HG02763 (cell line): ENCODE data around the gene ELAVL2.
"Not testable (repeated sequence)": the region's sequence is repeated elsewhere in the genome, so short reads cannot be mapped to it uniquely, and the experiment has no call there.

Experiments used
- ATAC-seq: cut with Tn5 transposase; IDR thresholded peaks from one replicate; pipeline ENCODE4 v1.9.1; 2021; ENCODE audit warnings: mild to moderate bottlenecking, moderate library complexity; ENCODE audit not compliant: unreplicated experiment

ELAVL2 gene

GRCh38 chr9:23728736-23729135 is 97.3 kb downstream of the ELAVL2 start:
- no peak for ATAC-seq

DNA sequence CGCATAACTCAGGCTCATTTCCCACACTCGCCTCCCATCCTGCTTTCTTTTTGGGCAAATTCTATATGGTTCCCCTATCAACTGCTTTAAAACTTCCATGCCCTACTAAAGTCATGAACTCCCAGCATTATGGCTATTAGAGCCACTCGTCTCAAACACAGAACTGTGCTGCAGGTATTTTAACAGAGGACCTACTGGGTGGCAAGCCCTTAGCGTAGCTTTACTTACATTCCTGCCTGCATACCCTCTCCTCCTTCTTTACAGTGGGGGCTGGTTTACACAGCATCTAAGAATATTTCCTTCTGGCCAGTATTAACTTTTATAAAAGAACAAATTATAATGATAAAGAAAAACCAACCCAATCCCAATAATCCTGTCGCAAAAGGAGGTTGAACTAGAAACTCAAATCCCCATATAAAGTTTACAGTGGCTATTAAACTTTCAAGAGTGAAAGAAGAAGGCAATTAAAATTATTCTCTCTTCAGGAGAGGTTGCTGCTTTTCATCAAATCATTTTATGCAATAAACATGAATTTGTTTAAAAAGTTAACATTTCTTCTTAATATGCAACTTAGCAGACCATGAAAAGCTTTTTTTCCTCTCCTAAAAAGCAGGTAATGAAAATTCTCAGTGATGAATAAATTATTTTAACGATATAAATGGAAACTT is 100.6 kb downstream of the ELAVL2 start:
- ATAC-seq: no peak

- ATAC-seq: no peak
These were observed 102.4 kb downstream of the ELAVL2 start for GRCh38 chr9:23723672-23724071.

GRCh38 chr9:23723048-23723447 is 103.0 kb downstream of the ELAVL2 start:
- ATAC-seq: not testable (repeated sequence)

GRCh38 chr9:23721466-23721865 is 104.6 kb downstream of the ELAVL2 start:
- no peak for ATAC-seq

- ATAC-seq: no peak
These were observed 108.5 kb downstream of the ELAVL2 start for GRCh38 chr9:23717505-23717904.

DNA sequence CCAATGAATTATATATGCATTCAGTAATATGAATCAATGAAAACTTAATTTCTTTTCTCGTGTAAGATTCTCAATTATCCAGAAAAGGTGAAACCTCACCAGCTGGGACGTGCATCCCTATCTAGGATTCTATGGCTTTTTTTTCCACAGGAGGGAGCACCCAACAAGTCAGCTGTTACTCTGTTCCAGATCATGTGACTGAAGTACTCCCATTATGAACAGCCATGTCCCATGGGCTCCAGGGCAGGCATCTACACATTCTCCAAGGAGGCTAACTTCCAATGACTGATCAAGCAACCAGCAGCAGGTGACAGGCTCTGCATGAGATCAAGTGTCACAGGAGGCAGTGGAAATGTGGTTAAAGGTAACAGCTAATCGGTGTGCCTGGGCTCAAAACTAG is 118.8 kb downstream of the ELAVL2 start:
- ATAC-seq: no peak

DNA sequence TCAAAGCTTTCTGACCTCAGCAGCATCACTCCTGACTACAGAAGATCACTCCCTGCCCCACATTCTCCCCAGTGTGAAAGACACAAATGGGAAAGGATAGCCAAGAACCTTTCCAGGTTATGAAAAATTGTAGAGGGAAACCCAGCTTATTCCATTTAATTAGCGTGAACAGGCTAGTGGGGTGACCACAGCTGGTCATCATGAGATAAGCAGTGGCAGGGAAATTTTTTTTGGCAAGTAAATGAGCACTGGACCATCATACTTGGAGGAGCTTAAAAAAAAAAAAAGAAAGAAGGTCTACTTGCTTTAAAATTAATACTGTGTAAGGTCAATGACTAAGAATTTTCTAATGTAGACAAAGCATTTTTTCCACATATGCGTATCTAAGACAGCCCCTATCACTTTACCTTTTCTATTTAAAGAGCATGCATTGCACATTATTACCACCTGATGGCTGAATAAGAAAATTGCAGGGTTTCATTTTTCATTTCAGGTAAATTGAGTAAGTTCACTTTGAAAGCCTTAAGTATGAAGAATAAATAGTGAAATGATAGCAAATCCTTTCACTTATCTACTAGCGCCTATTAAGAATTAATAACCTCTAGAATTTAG is 123.6 kb downstream of the ELAVL2 start:
- no peak for ATAC-seq

DNA sequence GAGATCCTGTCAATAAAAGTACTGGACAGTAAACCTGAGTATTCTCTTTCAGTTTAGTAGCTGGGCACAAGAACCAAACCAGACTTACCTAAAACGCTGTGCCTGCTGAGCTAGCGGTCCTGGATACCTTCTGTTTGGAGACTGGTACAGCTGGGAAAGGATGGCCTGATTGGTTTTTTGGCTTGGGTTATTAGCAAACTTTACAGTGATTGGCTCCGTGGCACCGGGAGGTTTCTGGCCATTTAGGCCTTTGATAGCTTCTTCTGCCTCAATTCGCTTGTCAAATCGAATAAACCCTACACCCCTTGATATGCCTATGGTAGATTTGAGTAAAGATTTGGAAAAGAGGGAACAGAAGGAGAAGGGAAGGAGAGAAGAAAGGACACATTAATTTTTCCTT is 124.7 kb downstream of the ELAVL2 start:
- ATAC-seq: no peak

DNA sequence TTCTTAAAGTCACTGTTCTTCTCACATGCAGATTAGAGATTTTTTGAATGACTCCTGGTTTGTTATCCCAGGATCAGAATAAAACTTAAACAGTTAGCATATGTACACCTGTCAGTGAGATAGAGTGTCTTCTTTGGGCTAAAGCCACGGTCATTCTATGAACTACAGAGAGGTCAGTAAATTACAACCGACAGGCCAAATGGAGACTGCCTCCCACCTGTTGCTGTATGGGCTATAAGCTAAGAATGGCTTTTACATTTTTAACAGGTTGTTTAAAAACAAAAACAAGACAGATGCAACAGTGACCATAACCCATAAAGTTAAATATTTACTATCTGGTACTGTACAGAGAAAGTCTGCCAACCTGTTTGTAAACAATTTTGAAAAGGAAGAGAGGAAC is 125.7 kb downstream of the ELAVL2 start:
- ATAC-seq: no peak

GRCh38 chr9:23698161-23698560 is 127.9 kb downstream of the ELAVL2 start:
- no peak for ATAC-seq

DNA sequence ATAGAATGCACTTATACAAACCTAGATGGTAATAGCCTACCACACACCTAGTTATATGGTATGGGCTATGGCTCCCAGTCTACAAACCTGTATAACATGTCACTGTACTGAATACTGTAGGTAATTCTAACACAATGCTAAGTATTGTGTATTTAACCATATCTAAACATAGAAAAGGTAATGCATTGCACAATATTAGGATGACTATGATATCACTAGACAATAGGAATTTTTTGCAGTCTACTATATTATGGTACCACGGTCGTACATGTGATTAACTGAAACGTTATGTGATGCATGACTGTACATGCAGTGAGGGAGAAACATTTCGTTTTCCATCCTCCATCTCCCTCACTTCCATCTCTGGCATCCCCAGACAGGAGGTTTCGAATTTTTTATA is 130.5 kb downstream of the ELAVL2 start:
- no peak for ATAC-seq

GRCh38 chr9:23693374-23693773 is 132.7 kb downstream of the ELAVL2 start:
- no peak for ATAC-seq

DNA sequence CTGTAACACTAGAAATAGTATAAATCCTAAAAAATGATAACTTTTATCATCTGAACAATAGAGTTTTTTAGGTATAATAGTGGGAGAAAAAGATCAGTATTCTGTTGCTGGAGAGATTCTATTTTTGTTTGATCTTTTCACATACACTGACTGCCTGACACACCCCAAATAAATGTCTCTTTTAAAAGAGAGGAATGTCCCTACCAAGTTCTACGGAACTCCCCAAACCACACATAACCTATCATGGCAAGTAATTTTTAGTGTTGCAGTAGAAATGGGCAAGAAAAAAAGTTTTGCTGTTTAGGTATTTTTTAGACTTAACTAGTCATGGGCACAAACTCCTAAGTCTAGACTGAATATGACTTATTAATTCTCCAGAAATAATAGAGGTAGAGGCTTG is 139.1 kb downstream of the ELAVL2 start:
- no peak for ATAC-seq

GRCh38 chr9:23686257-23686656 is 139.8 kb downstream of the ELAVL2 start:
- no peak for ATAC-seq

GRCh38 chr9:23683611-23684061 is 142.4 kb downstream of the ELAVL2 start:
- ATAC-seq: no peak

DNA sequence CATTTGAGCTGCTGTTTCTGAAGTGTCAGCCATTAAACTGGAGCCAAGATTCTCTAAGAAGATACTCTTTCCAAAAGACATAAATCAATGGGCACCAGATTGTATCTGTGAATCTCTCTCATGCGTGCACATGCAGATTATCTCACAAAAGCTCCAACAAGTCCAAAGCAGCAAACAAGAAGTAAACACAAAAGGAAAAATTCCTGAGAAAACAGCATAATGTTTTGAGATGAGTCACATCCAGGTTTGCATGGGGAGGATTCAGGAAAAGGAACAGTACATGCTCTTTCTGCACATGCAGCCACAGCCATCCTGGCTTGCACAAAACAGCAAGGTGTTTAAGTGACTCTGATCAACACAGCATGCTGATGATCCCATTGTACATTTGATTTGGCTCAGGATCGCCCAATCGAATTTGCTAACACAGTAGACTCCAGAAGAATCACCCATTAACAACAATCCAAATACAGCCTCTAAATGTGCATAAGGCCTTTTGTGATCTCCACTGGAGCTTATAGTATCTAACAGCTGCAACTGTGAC is 143.1 kb downstream of the ELAVL2 start:
- ATAC-seq: no peak

- ATAC-seq: no peak
These were observed 143.7 kb downstream of the ELAVL2 start for GRCh38 chr9:23682352-23682751.

GRCh38 chr9:23677446-23677845 is 148.6 kb downstream of the ELAVL2 start:
- ATAC-seq: no peak

- no peak for ATAC-seq
These were observed 151.9 kb downstream of the ELAVL2 start for GRCh38 chr9:23674016-23674585.

GRCh38 chr9:23672151-23672550 is 153.9 kb downstream of the ELAVL2 start:
- no peak for ATAC-seq

DNA sequence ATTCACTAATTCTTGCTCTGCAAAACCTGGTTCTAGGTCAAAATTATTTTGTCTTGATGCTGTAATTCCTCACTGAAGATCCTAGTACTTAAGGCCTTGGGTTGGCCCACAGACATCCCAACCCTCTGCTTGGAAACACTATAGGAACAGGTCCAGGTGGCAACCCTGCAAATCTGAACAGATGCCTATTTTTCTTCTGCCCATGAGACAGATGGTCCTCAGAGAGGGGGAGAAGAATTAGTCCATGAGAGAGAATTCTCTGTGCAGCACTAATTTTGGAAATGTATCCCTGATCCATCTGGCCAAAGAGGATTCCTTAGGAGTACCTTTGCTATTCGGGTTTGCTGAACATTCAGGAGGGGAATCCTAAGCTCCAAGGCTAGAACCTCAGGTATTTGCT is 156.3 kb downstream of the ELAVL2 start:
- no peak for ATAC-seq
